A673 (cell line): ENCODE measurements around the gene LCMT1. TPM values are rescaled to one million over a fixed set of nuclear protein-coding genes. Genes with fewer than 3 reads are reported as not detected.

Experiments used
- BruUV-seq: library from RNA; stranded (reverse); fragments of 400-500 nt; replicated peaks from 2 replicates; lab custom pipeline; 2021; lab: Mats Ljungman, UMichigan
- CTCF ChIA-PET: fragments of 300-600 bp; sonication (Branson Sonifier 250); formaldehyde crosslinking; loops from one replicate; lab custom pipeline; 2022; ENCODE audit warnings: antibody characterized with exemption; lab: Charles Lee
- POLR2A ChIA-PET: fragments of 300-600 bp; sonication (Branson Sonifier 250); formaldehyde crosslinking; loops from one replicate; lab custom pipeline; 2022; ENCODE audit warnings: antibody characterized with exemption; ENCODE audit not compliant: low non-redundant PET; lab: Charles Lee
- DNase-seq: peaks from one replicate; pipeline ENCODE4 v3.0.0-alpha.2; 2015; ENCODE audit warnings: low spot score
- H3K27ac ChIP-seq: fragments of 200-600 bp; sonication (generic); 2 replicates; pipeline ENCODE4 v1.5.1; 2016; ENCODE audit warnings: mixed run types, low read depth, mild to moderate bottlenecking, mixed read lengths, antibody characterized with exemption, low read length; ENCODE audit not compliant: poor library complexity, severe bottlenecking
- H3K27me3 ChIP-seq: fragments of 200-600 bp; sonication (generic); replicated peaks from 2 replicates; pipeline ENCODE4 v1.6.1; 2017; ENCODE audit warnings: mixed run types, low read depth, mild to moderate bottlenecking, mixed read lengths, antibody characterized with exemption, low read length; ENCODE audit not compliant: insufficient read depth, poor library complexity
- H3K36me3 ChIP-seq: fragments of 200-600 bp; sonication (generic); 2 replicates; pipeline ENCODE4 v1.6.1; 2016; ENCODE audit warnings: mixed run types, mild to moderate bottlenecking, mixed read lengths, antibody characterized with exemption, low read length; ENCODE audit not compliant: insufficient read depth, poor library complexity, severe bottlenecking
- H3K4me1 ChIP-seq: fragments of 200-600 bp; sonication (generic); 2 replicates; pipeline ENCODE4 v1.6.1; 2017; ENCODE audit warnings: mixed run types, mild to moderate bottlenecking, mixed read lengths, antibody characterized with exemption, low read length; ENCODE audit not compliant: insufficient read depth, poor library complexity, severe bottlenecking
- H3K4me3 ChIP-seq: fragments of 200-600 bp; sonication (generic); 2 replicates; pipeline ENCODE4 v1.5.1; 2016; ENCODE audit warnings: low read depth, mixed run types, mild to moderate bottlenecking, mixed read lengths, low read length; ENCODE audit not compliant: poor library complexity, severe bottlenecking
- H3K9me3 ChIP-seq: fragments of 200-600 bp; sonication (generic); 2 replicates; pipeline ENCODE4 v1.6.1; 2016; ENCODE audit warnings: mixed run types, low read depth, mild to moderate bottlenecking, mixed read lengths, antibody characterized with exemption, low read length; ENCODE audit not compliant: poor library complexity, severe bottlenecking
- EZH2 ChIP-seq: fragments of 200-600 bp; sonication (generic); IDR thresholded peaks from 2 replicates; pipeline ENCODE4 v1.6.1; 2017; ENCODE audit warnings: borderline replicate concordance, low read depth, mild to moderate bottlenecking, mixed read lengths, antibody characterized with exemption, low read length; ENCODE audit not compliant: poor library complexity, severe bottlenecking
- intact Hi-C: fragments of 100-400 bp; cut with micrococcal nuclease; formaldehyde crosslinking; loops from one replicate; pipeline ENCODE4 v1.10.0; 2022; ENCODE audit not compliant: unreplicated experiment
- total RNA-seq: library from RNA; stranded (reverse); gene quantifications from 2 replicates; pipeline ENCODE4 v1.2.3, GENCODE V29; 2021
- TF ChIP-seq, protein P1 (sequence below): fragments of 300-800, 200-600 bp; sonication (generic); conservative IDR thresholded peaks from 2 replicates; pipeline ENCODE4 v1.5.1; 2017; ENCODE audit warnings: low read depth, mild to moderate bottlenecking, antibody characterized with exemption, low read length, moderate library complexity, mixed read lengths

Gene LCMT1
- total RNA-seq, 1 experiment from 2014 or later, result 56.3 TPM

DNA sequence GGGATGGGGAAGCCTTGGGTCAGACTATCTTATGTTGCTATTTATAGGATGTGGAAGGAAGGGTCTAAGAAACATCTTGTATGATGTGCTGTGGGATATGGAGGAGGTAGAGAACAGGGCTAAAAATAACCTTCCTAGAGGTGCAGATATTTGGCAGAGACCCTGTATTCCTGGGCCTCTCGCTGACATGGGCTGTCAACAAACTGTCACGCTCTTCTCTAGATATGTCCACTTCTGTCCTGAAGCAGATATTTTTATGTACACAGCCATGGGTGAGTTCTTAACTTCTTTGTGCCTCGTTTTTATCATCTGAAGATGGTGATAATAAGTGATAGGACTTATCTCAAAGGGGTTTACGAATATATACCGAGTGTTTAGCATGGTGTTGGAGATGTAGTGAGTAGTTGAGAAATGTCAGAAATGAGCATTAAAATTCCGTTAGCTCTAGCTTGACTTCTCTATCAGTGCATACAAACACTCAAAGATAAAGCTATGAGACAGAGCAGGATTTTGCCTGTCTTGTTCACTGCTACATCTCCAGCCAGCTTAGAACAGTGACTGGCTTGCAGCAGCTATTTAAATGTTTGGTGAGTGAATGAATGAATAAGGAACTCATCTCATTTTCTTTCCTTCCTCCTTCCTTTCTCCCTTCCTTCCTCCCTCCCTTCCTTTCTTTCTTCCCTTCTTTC is 102.3 kb downstream of the LCMT1 start:
- Histone ChIP-seq H3K27me3 (no peaks in the 10 kb centered on the region), H3K4me3 (no peak overlapping the region), H3K9me3 (no peaks in the 10 kb centered on the region), H3K4me1 (no peaks in the 10 kb centered on the region), H3K36me3 (no peaks in the 10 kb centered on the region), H3K27ac (no peak overlapping the region)
- TF ChIP-seq, protein P1, sequence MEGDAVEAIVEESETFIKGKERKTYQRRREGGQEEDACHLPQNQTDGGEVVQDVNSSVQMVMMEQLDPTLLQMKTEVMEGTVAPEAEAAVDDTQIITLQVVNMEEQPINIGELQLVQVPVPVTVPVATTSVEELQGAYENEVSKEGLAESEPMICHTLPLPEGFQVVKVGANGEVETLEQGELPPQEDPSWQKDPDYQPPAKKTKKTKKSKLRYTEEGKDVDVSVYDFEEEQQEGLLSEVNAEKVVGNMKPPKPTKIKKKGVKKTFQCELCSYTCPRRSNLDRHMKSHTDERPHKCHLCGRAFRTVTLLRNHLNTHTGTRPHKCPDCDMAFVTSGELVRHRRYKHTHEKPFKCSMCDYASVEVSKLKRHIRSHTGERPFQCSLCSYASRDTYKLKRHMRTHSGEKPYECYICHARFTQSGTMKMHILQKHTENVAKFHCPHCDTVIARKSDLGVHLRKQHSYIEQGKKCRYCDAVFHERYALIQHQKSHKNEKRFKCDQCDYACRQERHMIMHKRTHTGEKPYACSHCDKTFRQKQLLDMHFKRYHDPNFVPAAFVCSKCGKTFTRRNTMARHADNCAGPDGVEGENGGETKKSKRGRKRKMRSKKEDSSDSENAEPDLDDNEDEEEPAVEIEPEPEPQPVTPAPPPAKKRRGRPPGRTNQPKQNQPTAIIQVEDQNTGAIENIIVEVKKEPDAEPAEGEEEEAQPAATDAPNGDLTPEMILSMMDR, result no peak
- TF ChIP-seq EZH2, result no peak
- POLR2A ChIA-PET, result no interaction called here
- DNase-seq, result no peak
- BruUV-seq, result no TSS peak
- CTCF ChIA-PET, result interaction anchor here (1.0 kb wide), 1 partner anchor 12 kb away, joined by 7 read pairs; no protein-coding TSS in a partner anchor
- intact Hi-C loops, result no loop called here

DNA sequence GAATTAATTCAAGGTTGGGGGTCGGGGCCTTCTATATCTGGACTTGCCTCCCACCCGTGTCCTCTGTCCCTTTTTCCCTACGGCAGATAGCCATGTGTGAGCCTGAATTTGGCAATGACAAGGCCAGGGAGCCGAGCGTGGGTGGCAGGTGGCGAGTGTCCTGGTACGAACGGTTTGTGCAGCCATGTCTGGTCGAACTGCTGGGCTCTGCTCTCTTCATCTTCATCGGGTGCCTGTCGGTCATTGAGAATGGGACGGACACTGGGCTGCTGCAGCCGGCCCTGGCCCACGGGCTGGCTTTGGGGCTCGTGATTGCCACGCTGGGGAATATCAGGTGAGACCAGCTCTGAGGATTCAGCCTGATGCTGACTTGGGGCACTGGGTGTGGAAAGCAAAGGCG is 105.6 kb downstream of the LCMT1 start:
- no TSS peak for BruUV-seq
- no peaks in the 10 kb centered on the region for H3K9me3 ChIP-seq

DNA sequence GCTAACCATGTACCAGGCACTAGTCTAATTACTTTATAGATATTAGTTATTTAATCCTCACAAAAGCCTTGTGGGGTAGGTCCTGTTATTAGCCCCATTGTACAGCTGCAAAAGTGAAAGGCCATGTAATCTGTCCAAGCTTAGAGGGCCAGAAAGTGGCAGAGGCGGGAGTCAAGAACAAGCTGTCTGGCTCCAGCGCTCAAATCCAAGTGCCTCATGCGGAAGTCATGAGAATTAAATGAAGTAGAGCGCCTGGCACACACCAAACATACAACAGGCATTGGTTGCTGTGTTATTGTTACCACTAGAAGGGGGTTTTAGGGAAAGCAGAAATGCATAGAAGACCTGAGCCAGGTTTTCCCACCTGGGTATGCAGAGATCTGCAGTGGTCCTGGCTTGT is 106.4 kb downstream of the LCMT1 start:
- Histone ChIP-seq H3K27me3 (no peaks in the 10 kb centered on the region), H3K9me3 (no peaks in the 10 kb centered on the region), H3K27ac (no peak overlapping the region), H3K36me3 (no peaks in the 10 kb centered on the region), H3K4me1 (no peaks in the 10 kb centered on the region), H3K4me3 (no peak overlapping the region)
- no peak for TF ChIP-seq EZH2
- TF ChIP-seq, protein P1, result no peak
- ChIA-PET POLR2A (no interaction called here), CTCF (no interaction called here)
- intact Hi-C loops, result no loop called here
- BruUV-seq, result no TSS peak
- no peak for DNase-seq

More for the DNA sequence above, 105.6 kb downstream of the LCMT1 start:
- TF ChIP-seq EZH2, result no peak
- TF ChIP-seq, protein P1, result no peak
- Histone ChIP-seq H3K4me3 (no peak overlapping the region), H3K27me3 (no peaks in the 10 kb centered on the region), H3K4me1 (no peaks in the 10 kb centered on the region), H3K36me3 (no peaks in the 10 kb centered on the region), H3K27ac (no peak overlapping the region)
- DNase-seq, result no peak
- ChIA-PET CTCF (interaction anchor here (0.7 kb wide), 1 partner anchor 8 kb away, joined by 3 read pairs; no protein-coding TSS in a partner anchor), POLR2A (no interaction called here)
- intact Hi-C loops, result no loop called here
